DMS53 (cell line): Measurements from ENCODE around the gene SLC12A2.

Experiments used
- DNase-seq: peaks from one replicate; lab custom pipeline; 2025; lab: John Stamatoyannopoulos, UW

Gene SLC12A2

DNA sequence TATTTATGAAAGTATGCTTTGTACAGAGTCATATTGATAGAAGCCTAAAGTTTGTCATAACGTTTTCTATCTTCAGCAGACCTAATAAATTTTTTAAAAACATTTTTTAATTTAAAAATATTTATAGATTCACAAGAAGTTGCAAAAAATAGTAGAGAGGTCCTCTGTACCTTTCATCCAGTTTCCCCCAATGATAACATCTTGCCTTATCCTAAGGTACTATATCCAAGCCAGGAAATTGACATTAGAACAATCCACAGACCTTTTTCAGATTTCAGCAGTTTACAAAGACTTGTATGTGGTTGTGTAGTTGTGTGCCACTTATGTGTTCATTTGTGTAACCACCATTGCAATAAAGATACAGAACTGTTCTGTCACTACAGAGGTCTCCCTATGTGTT is 88.5 kb downstream of the SLC12A2 start:
- no peak for DNase-seq

DNA sequence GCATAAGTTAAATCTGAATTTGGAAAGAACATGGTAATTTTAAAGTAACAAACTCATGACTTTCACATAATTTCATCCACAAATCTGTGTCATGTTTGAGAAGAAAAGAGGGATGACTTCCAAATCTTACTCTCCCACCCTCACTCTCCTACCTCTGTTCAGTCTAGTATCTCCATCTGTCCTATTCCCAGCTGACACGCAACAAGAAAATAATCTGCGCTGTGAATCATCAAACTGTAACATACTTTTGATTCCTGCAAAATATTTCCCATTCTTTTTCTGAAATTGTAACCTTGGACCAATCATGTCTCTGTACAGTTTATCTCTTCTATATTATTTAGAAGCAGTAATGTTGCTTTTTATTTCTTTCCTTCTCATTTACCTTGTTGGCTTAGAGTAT is 91.4 kb downstream of the SLC12A2 start:
- DNase-seq: no peak

DNA sequence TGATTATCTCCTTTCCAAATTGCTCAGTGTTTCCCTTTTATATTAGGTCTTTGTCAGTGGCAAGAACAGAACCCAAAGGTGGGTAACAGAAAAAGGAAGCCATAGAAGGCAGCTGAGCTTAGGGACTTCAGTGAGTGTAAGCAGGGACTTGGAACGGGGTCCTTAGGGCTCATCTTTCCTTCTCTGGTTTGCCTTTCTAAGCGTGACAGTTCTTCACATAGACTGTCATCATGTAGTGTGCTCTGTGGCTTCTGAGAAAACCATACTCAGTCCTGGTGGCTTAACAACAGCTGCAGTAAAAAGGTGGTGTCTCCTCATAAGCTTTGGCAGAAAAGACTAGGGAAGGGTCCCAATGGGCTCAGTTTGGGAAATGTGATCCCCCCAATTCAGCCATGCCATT is 108.8 kb downstream of the SLC12A2 start:
- no peak for DNase-seq

DNA sequence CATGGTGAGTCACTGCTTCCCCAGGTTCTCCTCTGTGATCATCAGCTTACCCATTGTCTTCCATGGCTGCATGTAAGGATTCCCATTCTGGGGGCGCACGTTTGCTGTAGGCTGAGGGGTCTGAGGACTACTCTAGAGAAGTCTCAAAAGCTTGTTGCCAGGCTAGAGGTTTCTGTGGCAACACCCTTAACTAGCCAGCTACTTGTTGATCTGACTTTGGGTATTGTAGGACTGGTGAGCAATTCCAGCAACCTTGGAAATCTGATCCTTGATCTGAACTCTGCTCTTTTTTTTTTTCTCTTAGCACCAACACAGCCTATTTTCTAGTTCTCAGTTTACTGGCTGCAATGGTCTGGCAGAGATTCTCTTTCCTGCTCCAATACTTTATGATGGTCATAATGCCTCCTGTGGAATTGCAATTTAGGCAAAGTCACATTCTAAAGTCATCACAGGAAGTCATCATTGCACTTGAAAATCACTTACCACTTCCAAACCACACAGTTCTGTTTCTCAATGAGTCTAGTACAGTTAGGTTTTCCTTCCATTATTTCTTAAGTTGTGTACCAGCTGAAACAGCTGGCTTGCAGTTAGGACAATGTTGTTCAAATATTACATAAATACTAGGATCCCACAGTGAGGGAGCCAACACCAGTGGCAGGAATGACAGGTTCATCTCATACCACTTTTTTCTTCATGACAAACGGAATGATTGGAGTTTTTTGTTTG is 110.3 kb downstream of the SLC12A2 start:
- no peak for DNase-seq

DNA sequence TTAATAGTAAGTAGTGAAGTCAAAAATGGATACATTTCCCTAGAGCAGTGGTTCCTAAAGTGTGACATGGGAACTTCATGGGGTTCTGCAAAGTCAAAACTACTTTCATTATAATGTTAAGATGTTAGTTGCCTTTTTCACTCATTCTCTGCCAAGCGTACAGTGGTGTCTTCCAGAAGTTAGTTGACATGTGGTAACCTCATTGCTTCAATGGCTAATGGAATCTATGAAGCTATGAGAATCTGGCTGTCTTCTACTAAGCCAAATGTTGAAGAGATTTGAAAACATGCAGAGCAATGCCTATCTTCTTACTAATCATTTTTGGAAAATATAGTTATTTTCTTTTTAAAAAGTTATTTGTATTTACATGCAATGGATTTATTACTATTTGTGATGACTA is 111.8 kb downstream of the SLC12A2 start:
- no peak for DNase-seq

DNA sequence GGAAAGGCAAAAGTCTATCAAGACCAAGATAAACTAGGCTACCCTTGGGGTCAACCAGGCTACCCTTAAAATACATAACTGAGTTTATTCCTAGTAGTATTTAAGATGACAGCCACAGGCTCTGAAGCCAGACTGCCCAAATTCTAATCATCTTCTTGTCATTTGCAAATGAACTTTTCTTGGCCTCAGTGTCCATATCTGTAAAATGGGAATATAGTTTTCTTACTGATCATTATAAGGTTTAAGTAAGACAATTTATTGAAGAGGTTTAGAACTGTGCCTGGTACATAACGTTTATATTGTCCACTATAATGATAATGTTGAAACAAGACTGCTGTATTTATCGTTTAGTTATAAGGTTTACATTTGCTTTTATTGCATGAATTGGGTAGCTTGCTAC is 112.5 kb downstream of the SLC12A2 start:
- DNase-seq: no peak

DNA sequence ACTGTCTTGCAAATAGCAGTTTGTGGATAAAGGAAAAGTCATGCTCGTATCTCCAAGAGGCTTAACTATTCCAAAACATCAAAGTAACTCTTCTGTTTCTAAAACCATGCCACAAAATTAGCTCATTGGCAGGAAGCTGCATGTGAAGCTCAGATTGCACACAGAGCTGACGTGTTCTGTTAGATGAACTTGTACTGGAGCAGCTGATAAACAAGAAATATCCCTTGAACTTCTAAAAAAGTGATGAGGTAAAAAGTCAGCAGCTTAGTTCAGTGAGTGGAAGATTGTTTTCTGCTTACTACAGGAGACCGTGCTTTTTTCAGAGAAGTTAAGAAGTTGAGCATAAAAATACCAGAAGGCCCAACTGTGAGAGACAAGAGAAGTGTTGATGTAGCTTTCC is 113.2 kb downstream of the SLC12A2 start:
- no peak for DNase-seq

DNA sequence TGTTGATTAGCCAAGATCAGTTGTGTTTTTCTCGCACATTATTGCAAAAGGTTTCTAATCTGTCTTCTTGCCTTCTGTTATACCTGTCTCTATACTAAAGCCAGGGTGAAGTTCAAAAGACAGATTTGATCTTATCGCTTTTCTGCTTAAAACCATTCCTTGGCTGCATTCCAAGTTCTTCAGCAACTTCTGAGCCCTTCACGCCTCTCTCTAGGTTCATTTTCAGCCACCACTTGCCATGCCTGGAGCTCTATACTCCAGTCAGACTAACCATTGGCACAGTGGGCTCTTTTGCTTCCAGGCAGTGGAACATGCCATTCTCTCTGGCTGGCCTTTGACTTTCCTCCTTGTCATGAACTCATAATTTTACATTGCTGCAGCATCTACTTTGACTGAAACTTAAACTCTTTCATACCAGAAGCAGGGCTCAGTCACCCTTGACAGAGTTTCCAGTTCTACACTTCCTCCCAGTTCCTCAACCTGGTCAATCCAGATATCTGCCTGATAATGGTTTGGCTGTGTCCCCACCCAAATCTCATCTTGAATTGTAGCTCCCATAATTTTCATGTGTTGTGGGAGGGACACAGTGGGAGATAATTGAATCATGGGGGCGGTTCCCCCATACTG is 114.4 kb downstream of the SLC12A2 start:
- peak; percentile 14 for DNase-seq

DNA sequence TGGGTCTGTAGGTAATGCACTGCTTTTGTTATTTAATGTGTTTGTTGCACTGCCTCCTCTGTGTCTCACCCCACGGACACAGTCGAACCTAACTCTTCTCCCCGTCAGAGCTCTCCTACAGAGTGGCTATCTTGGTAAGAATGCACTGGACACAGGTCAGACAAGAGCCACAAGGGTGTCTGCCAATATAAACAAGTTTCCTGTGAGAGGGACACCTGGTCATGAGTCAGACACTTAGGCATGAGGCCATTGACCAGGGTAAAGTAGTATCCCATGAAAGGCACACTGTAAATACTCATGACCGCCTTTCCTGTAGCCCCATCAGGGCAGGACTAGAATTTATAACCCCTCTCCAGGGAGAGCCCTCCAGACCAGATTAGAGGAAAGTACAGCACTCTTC is 115.5 kb downstream of the SLC12A2 start:
- peak; percentile 93 for DNase-seq

DNA sequence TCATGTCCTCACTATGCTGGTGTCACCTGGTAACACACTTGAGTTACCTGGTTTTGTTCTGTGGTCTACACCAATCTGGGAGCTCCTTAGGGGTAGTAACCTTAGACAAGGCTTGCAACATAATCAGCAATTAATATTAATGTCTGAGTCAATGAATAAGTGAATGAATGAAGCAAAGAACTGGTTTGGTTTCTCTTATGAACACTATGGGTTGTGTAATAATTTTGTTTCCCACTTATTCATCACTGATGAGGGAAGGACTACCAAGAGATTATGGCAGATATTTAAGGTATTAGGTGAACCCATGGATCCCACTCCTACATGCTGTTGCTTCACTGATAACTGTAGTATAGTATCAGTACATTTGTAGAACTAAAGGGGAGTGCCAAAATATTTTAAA is 116.0 kb downstream of the SLC12A2 start:
- DNase-seq: no peak

DNA sequence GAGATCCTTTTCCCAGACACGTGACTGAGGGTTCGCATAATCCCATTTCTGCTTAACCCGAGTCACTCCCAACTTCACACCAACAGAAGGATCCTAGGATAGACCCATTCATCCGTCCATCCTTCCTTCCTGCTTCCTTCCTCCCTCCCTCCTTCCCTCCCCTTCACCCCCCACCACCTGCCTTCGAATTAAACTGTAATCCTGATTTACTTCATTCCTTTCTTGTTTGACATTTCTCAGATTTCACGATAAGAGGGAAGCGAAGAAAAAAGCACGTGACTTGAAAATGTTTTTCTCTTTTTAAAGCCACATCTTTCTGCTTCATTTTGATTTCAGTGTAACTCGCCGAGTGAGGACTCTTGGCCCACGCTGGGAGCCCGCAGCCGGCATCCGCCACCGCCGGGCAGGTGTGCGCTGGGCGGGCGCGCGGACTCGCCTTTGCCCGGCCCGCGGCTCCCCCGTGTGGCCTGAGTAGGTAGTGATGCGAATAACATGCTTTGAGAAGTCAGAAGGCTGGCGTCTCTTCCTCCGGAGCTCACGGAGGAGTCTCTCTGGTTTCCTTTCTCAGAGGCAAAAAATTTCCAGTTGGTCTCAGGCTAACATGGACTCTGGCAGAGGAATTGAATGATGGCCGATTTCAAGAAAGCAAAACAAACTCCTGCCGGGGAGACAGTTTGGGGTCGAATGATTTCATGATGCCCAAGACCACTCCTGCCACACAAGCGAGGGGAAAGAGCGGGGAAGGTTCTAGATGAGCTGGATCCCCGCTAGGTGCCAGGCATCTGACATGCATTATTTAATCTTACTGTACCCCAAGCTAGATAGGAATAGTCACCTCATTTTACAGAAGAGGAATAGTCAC is 117.7 kb downstream of the SLC12A2 start:
- peak; percentile 92 for DNase-seq

DNA sequence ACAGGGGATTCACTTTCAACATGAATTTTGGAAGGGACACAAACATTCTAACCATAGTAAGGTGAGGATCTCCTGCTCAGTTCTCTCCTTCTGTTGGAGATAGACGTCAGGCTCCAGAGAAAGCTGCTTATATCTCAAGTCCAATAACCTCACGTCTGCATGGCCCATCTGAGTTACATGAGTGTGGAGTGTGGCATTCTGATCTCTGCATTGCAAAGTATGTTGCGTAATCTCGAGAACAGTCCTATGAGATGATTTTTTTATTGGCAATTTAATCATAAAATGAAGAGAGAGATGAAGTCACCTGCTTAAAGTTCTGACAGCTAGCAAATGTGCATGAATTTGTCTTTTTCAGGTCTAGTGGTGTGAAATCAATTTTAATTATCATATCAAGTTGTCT is 118.8 kb downstream of the SLC12A2 start:
- DNase-seq: no peak

DNA sequence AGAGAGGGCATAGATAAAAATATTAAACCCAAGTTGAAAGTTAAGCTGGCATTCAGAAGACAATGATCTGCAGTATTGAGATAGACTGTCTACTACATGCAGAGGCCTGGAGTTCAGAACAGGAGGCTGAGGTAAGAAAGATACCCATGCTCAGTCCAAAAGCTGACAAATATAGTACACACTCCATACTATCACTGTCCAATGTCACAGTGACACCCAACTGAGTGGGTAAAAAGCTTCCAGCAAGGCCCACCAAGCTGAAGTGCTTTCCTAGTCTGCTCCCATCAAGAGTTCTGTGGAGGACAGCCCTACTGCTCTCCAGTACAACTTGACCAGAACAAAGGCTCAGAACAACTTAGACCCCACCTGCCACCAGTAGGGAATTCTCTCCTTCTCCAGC is 124.9 kb downstream of the SLC12A2 start:
- DNase-seq: no peak

DNA sequence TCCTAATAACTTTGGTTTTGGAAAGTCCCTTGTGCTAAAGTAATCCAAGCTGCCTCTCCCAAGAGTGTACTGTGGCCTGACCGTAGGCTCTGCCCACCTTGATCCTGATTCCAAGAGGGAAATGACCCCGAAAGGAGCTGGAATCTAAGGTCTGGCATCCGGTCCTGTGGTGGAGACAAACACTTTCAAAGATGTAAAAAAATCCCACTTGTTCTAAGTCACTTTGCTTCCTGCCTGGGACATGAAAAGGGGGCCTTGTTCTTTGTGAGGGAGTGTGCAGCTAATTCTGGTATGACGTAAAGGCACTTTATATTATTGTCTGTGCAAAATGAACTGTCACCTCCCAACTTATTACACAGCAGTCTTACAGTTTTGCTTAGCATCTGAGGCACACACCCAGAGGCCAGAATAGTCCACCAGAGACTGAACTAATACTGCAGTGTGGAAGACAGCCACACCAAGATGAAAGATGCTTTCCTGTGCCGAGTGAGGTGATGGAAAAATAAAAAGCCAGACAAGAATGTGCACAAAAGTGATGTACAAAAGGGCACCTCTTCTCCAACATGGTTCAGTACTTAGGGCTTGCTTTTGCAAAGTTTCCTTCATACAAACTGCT is 128.7 kb downstream of the SLC12A2 start:
- no peak for DNase-seq

DNA sequence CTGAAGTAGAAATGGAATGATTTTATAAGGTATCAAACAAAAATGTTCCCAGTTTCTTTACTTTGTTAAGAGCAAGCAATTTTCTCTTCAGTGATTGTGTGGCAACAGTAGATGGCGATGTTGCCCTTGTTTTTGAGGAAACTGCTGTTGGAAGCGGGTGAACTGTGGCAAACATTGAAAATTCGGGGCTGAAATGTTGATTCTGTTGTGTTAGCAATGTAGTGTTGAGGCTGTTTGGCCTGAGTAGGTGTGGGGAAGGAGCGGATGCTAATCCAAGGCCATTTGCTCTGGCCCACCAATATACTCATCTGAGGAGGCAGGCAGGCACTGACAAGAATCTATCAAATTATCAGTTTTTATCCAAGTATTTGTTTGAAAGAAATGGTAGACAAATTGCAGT is 129.8 kb downstream of the SLC12A2 start:
- peak; percentile 84 for DNase-seq

DNA sequence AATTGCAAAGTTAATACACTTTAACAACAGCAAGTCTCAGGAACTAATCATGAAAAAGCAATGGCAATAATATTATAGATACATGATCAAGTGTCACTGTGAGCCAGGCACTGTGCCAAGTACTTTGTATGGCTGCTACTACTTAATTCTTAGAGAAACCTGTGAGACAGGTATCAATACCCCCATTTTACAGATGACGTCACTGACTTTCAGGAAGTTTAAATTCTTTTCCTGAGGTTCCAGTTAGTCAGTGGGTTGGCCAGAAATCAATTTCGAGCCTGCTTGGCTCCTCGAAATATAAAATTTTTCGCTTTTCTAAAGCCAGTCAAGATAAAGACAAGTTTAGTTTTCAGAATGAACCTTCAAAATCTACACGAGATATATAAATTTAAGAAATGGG is 130.3 kb downstream of the SLC12A2 start:
- DNase-seq: no peak

DNA sequence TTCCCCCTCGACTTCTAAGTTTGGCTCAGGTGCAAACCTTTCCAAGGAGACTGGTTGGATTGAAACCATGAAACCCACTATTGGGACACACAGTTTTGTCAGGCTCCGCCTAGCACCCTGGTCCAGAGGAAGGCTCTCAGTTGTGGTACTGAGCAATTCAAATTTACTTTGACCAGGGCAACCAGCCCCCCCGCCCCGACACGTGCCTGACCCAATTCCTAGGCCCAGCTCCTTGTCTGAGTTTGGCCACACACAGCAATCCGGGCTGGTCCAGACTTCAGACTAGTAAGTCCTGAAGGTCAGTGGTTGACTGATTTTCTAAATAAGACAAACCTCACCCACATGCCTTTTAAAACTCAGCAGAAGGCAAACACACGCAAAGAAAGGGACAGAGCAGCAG is 132.7 kb downstream of the SLC12A2 start:
- no peak for DNase-seq

DNA sequence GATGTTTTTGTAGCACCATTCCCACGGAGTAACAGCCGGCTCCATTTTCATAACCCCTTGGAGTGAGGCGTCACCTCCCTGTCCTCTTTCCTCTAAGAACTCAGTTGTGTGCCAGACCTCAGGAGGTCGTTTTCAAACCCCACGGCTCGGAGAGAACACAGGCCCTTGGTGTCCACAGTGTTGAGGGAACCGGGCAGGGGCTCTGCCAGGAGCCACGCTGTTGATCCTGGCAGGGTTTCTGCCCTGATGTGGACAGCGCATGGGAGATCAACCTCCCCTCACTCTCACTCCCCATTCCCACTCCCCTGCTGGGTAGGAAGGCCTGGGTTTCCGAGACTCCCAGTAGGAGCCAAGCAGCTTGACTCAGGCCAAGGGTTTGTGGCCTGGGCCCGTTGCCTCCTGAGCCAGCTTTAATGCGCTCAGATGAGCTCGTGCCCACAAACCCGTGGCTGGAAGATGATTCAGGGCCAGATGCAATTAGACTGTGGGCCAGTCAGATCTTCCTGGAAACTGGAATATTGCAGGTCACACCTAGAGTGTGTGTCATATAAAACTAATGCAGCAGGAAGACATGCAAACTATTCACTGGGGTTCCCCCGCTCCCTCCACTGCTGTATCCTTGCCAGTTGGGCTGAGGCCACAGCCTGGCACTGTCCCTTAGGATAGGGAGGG is 133.4 kb downstream of the SLC12A2 start:
- DNase-seq: no peak

DNA sequence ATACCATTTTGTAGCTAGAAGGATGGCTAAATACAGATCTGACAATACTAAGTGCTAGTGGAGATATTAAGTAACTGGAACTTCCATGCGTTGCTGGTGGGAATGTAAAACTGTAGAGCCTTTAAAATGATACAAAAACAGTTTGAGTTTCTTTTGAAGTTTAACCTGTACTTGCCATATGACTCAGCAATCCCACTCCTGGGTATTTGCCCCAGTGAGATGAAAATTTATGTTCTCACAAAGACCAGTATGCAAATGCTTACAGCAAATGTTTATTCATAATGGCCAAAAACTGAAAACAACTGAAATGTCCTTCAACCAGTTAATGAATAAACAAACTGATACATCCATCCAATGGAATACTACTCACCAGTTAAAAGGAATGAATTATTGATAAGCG is 137.3 kb downstream of the SLC12A2 start:
- DNase-seq: no peak

DNA sequence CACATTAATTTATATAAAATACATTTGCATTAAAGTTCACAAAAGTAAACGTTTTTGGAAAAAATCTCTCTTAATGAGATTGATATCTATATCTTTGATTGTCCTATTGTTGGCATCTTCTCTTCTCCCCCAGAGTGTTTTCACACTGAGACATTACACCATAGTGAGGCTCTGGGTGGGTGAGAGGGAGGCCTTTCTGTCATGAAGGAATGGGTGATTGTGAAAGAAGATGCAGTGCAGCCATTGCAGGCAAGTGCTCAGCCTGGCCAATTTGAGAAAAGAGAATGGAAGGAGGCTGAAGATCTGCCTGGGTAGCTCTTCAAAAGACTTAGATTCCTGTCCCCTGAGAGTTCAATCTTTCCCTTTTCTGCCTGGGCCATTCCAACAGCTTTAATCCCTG is 140.8 kb downstream of the SLC12A2 start:
- no peak for DNase-seq

DNA sequence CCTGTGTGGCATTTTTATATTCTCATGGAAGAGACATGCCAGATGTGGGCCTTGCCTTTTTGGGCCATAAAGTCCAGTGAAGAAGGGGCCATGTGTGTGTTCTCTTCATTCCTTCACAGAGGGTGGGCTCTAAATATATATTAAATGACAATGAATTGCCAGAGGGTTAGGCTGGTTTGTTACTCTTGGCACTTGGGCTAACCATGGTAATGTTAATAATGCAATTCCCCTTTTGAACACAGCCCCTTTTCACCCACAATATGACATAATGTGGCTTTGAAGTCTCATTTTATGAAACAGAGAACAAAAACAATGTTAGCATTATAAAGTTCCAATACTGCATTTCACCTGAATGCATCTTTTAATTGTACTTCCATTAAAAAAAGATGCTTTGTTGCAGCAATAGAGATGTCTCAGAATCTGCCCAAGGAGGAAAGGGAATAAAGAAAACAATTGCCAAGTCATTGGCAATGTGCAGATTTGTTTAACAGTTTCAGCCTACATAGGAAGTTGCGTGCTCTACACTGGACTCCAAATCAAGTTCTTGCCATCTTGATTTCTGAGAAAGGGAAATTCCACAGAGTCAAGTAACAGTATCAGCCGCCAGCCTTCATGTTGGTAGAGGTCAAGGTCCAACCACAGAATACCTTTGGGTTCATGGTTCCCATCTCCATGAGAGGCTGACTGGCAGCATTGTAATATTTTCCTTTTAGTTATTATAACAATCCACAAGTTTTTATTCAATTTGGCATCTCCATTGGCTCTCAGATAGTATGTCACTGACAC is 141.9 kb downstream of the SLC12A2 start:
- no peak for DNase-seq
